GM12875 (cell line): ENCODE measurements around the gene ELMO1.

Experiments
- H3K4me3 ChIP-seq: one replicate; pipeline ENCODE4 v1.5.1; 2011; ENCODE audit warnings: low read depth, low read length, control low read depth
- CTCF ChIP-seq: IDR thresholded peaks from 2 replicates; pipeline ENCODE4 v1.5.1; 2011; ENCODE audit warnings: low read depth, mild to moderate bottlenecking, control low read depth, inconsistent platforms, low read length, moderate library complexity, borderline replicate concordance; ENCODE audit not compliant: insufficient read depth

Gene ELMO1

GRCh38 chr7:37224746-37225145 lies 223.9 kb downstream of the ELMO1 start:
- no peak overlapping the region for H3K4me3 ChIP-seq
- no peak for TF ChIP-seq CTCF

GRCh38 chr7:37220664-37221063 lies 228.0 kb downstream of the ELMO1 start:
- no peak for TF ChIP-seq CTCF
- no peak overlapping the region for H3K4me3 ChIP-seq

- no peak overlapping the region for H3K4me3 ChIP-seq
- no peak for TF ChIP-seq CTCF
These were observed 229.7 kb downstream of the ELMO1 start for GRCh38 chr7:37218956-37219355.

GRCh38 chr7:37216923-37217322 lies 231.7 kb downstream of the ELMO1 start:
- no peak overlapping the region for H3K4me3 ChIP-seq
- TF ChIP-seq CTCF = no peak

- TF ChIP-seq CTCF = no peak
- no peak overlapping the region for H3K4me3 ChIP-seq
These were observed 232.4 kb downstream of the ELMO1 start for GRCh38 chr7:37216156-37216852.

GRCh38 chr7:37215290-37215923 lies 233.3 kb downstream of the ELMO1 start:
- no peak for TF ChIP-seq CTCF

GRCh38 chr7:37212556-37212955 lies 236.1 kb downstream of the ELMO1 start:
- TF ChIP-seq CTCF = no peak

More at GRCh38 chr7:37215290-37215923, 233.3 kb downstream of the ELMO1 start:
- no peak overlapping the region for H3K4me3 ChIP-seq

More at GRCh38 chr7:37212556-37212955, 236.1 kb downstream of the ELMO1 start:
- no peak overlapping the region for H3K4me3 ChIP-seq
